Neural crest cell (in vitro differentiated cells): ENCODE results near the gene SPESP1. TPM values are rescaled to one million over a fixed set of nuclear protein-coding genes. Genes with fewer than 3 reads are reported as not detected.

Source experiments
- DNase-seq: peaks from one replicate; pipeline ENCODE4 v3.0.0; 2021; ENCODE audit warnings: low read depth, mixed read lengths, low spot score
- H3K27ac Mint-ChIP-seq: one replicate; pipeline ENCODE4 v1.8.0; 2021; ENCODE audit warnings: mild to moderate bottlenecking, mixed read lengths; ENCODE audit not compliant: unreplicated experiment
- H3K27me3 Mint-ChIP-seq: 2 replicates; pipeline ENCODE4 v1.8.0; 2021; ENCODE audit warnings: low read depth, mild to moderate bottlenecking, mixed read lengths
- H3K36me3 Mint-ChIP-seq: 2 replicates; pipeline ENCODE4 v1.8.0; 2021; ENCODE audit warnings: low read depth, mild to moderate bottlenecking, mixed read lengths
- H3K4me1 Mint-ChIP-seq: 2 replicates; pipeline ENCODE4 v1.8.0; 2021; ENCODE audit warnings: mixed read lengths
- H3K4me3 Mint-ChIP-seq: one replicate; pipeline ENCODE4 v1.8.0; 2021; ENCODE audit warnings: mild to moderate bottlenecking, mixed read lengths
- H3K9me3 Mint-ChIP-seq: 2 replicates; pipeline ENCODE4 v1.8.0; 2021; ENCODE audit warnings: mixed read lengths
- CTCF ChIP-seq: fragments of 200-600 bp; sonication (generic); conservative IDR thresholded peaks from 2 replicates; pipeline ENCODE4 v1.5.0; 2021; ENCODE audit warnings: antibody characterized with exemption, mild to moderate bottlenecking
- total RNA-seq: library from RNA; stranded (reverse); gene quantifications from 2 replicates; pipeline ENCODE4 v1.2.1, GENCODE V29; 2021

SPESP1 gene
- total RNA-seq, 1 donor from 2014 or later = not detected

- H3K27me3 Mint-ChIP-seq = peaks cover 14% of the 10 kb centered on the region
- H3K9me3 Mint-ChIP-seq = peaks cover 17% of the 10 kb centered on the region
- H3K36me3 Mint-ChIP-seq = peaks cover 4% of the 10 kb centered on the region
- H3K27ac Mint-ChIP-seq = no peak overlapping the region
- no peaks in the 10 kb centered on the region for H3K4me1 Mint-ChIP-seq
- no peak overlapping the region for H3K4me3 Mint-ChIP-seq
- no peak for DNase-seq
- TF ChIP-seq CTCF = no peak
These were observed 50.5 kb downstream of the SPESP1 start for GRCh38 chr15:68980786-68981185.

GRCh38 chr15:68981941-68982340 lies 51.6 kb downstream of the SPESP1 start:
- no peak overlapping the region for H3K27ac Mint-ChIP-seq
- peaks cover 14% of the 10 kb centered on the region for H3K27me3 Mint-ChIP-seq
- DNase-seq = no peak
- no peak overlapping the region for H3K4me3 Mint-ChIP-seq
- peaks cover 14% of the 10 kb centered on the region for H3K9me3 Mint-ChIP-seq
- no peak for TF ChIP-seq CTCF
- H3K4me1 Mint-ChIP-seq = no peaks in the 10 kb centered on the region
- H3K36me3 Mint-ChIP-seq = peaks cover 4% of the 10 kb centered on the region

GRCh38 chr15:68982976-68983563 lies 52.7 kb downstream of the SPESP1 start:
- DNase-seq = no peak
- H3K4me1 Mint-ChIP-seq = no peaks in the 10 kb centered on the region
- H3K27ac Mint-ChIP-seq = no peak overlapping the region
- TF ChIP-seq CTCF = no peak
- peaks cover 4% of the 10 kb centered on the region for H3K36me3 Mint-ChIP-seq
- H3K27me3 Mint-ChIP-seq = peaks cover 10% of the 10 kb centered on the region
- H3K9me3 Mint-ChIP-seq = peaks cover 10% of the 10 kb centered on the region
- no peak overlapping the region for H3K4me3 Mint-ChIP-seq

GRCh38 chr15:68983961-68984481 lies 53.7 kb downstream of the SPESP1 start:
- Mint-ChIP-seq H3K9me3 (peaks cover 6% of the 10 kb centered on the region), H3K27ac (no peak overlapping the region), H3K4me3 (no peak overlapping the region), H3K27me3 (peaks cover 5% of the 10 kb centered on the region), H3K36me3 (no peaks in the 10 kb centered on the region), H3K4me1 (no peaks in the 10 kb centered on the region)
- DNase-seq = no peak
- no peak for TF ChIP-seq CTCF

- Mint-ChIP-seq H3K4me3 (no peak overlapping the region), H3K27me3 (peaks cover 3% of the 10 kb centered on the region), H3K36me3 (no peaks in the 10 kb centered on the region), H3K9me3 (peaks cover 6% of the 10 kb centered on the region), H3K4me1 (no peaks in the 10 kb centered on the region), H3K27ac (no peak overlapping the region)
- TF ChIP-seq CTCF = no peak
- DNase-seq = no peak
These were observed 54.3 kb downstream of the SPESP1 start for GRCh38 chr15:68984586-68984985.
